T-cell (primary cell): ENCODE measurements around the gene CCDC144A. TPM values are rescaled to one million over a fixed set of nuclear protein-coding genes. Genes with fewer than 3 reads are reported as not detected.
"Not testable (repeated sequence)": the region's sequence is repeated elsewhere in the genome, so short reads cannot be mapped to it uniquely, and the experiment has no call there.

Experiments
- ATAC-seq, 4 experiments: fragments of 200-7000 bp in 3 of 4; fragments of 150-1000 bp in 1 of 4; cut with Tn5 transposase; replicated peaks in 1 of 4; 1 replicate in 3 of 4; 2 replicates in 1 of 4; pipeline ENCODE4 v1.10.0; 2021; ENCODE audit warnings: moderate library complexity in 3 of 4, mild to moderate bottlenecking in 2 of 4, moderate number of reproducible peaks in 1 of 4
- CTCF ChIA-PET, 2 donors: fragments of 300-600 bp; sonication (Branson Sonifier 250); formaldehyde crosslinking; loops; one replicate each; lab custom pipeline; 2022; ENCODE audit warnings: antibody characterized with exemption in 2 of 2; lab: Charles Lee
- POLR2A ChIA-PET, 2 donors: fragments of 300-600 bp; sonication (Branson Sonifier 250); formaldehyde crosslinking; loops; one replicate each; lab custom pipeline; 2022; ENCODE audit warnings: antibody characterized with exemption in 2 of 2; lab: Charles Lee
- DNase-seq, 35 experiments: peaks; one replicate each; pipeline versions ENCODE4 v3.0.0 to v3.0.0-alpha.2; 2013 to 2023
- H3K27ac ChIP-seq: one replicate; pipeline ENCODE4 v1.5.1; 2013; ENCODE audit warnings: low read length
- H3K27me3 ChIP-seq, 2 experiments: replicated peaks in 1 of 2; 1 replicate in 1 of 2; 2 replicates in 1 of 2; pipeline versions ENCODE4 v1.6.1 to v1.7.0; 2013; ENCODE audit warnings: low read length in 1 of 2, mixed read lengths in 1 of 2; ENCODE audit not compliant: control insufficient read depth in 2 of 2, insufficient read depth in 2 of 2; ENCODE audit errors: extremely low read depth in 1 of 2
- H3K36me3 ChIP-seq, 2 donors: 1 replicate in 1 of 2; 2 replicates in 1 of 2; pipeline versions ENCODE4 v1.6.1 to v1.7.0; 2013; ENCODE audit warnings: low read length in 1 of 2; ENCODE audit not compliant: control insufficient read depth in 2 of 2, insufficient read depth in 1 of 2; ENCODE audit errors: extremely low read depth in 1 of 2
- H3K4me1 ChIP-seq, 2 experiments: 1 replicate in 1 of 2; 2 replicates in 1 of 2; pipeline versions ENCODE4 v1.6.1 to v1.7.0; 2013; ENCODE audit warnings: low read length in 2 of 2, mixed read lengths in 1 of 2; ENCODE audit not compliant: insufficient read depth in 2 of 2, control insufficient read depth in 1 of 2; ENCODE audit errors: extremely low read depth in 1 of 2
- H3K4me3 ChIP-seq, 2 donors: 1 replicate in 1 of 2; 2 replicates in 1 of 2; pipeline versions ENCODE4 v1.5.1 to v1.7.0; 2013; ENCODE audit warnings: mild to moderate bottlenecking in 2 of 2, low read length in 1 of 2, moderate library complexity in 1 of 2; ENCODE audit not compliant: control insufficient read depth in 1 of 2; ENCODE audit errors: extremely low read depth in 1 of 2
- H3K9me3 ChIP-seq: 2 replicates; pipeline ENCODE4 v1.7.0; 2013
- H3K27ac Mint-ChIP-seq, 2 donors: one replicate each; pipeline ENCODE4 v1.8.0; 2020 to 2021; ENCODE audit warnings: mild to moderate bottlenecking in 2 of 2, mixed read lengths in 2 of 2
- H3K27me3 Mint-ChIP-seq, 2 donors: one replicate each; pipeline ENCODE4 v1.8.0; 2021 to 2022; ENCODE audit warnings: mixed read lengths in 2 of 2
- H3K36me3 Mint-ChIP-seq: one replicate; pipeline ENCODE4 v1.8.0; 2021; ENCODE audit warnings: mixed read lengths
- H3K4me1 Mint-ChIP-seq, 3 donors: one replicate each; pipeline ENCODE4 v1.8.0; 2020 to 2022; ENCODE audit warnings: mixed read lengths in 3 of 3, mild to moderate bottlenecking in 1 of 3
- H3K4me3 Mint-ChIP-seq, 3 donors: one replicate each; pipeline ENCODE4 v1.8.0; 2020 to 2022; ENCODE audit warnings: mild to moderate bottlenecking in 3 of 3, mixed read lengths in 3 of 3, moderate library complexity in 3 of 3
- H3K9me3 Mint-ChIP-seq, 3 donors: one replicate each; pipeline ENCODE4 v1.8.0; 2020 to 2022; ENCODE audit warnings: mixed read lengths in 3 of 3
- WGBS: methylation state at CpG from one replicate; pipeline ENCODE4 v1.1.5; 2013; ENCODE audit warnings: missing lambda C conversion rate; ENCODE audit not compliant: insufficient coverage; 5-methylcytosine and 5-hydroxymethylcytosine counted together
- total RNA-seq, 35 experiments: library from RNA in 6 of 35; stranded (reverse) in 6 of 35; fragments of 120-200 nt in 1 of 35; gene quantifications; one replicate each; pipeline versions ENCODE4 v1.2.1 to v1.2.4 and lab custom pipeline; 2013 to 2026

Gene CCDC144A
- total RNA-seq, 5 donors from 2014 or later (not counting 1 experiment from before 2014, with no cell fraction given), result 0.38 to 22.3 (median 8.0) TPM

DNA sequence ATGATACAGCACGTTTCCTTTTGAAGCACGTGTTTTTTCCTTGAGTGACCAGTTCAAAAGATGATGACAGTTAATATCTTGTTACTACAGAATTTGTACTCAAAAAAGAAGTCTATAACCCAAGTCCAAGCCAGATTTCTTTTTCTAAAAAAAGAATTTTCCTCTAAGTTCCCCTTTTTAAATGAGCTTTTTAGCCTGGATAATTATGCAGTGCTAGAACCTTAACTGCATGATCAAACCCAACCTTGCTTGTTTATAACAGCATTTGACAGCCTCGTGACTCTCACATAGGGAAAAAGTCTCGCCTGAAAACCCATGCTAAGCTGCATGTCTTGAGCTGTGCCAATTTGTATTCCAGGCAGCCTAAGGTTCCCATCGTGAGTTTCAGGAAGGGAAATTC lies 104.2 kb downstream of the CCDC144A start:
- H3K27ac ChIP-seq, H3K4me1 ChIP-seq, CTCF ChIA-PET, H3K27ac Mint-ChIP-seq, H3K36me3 ChIP-seq, H3K27me3 ChIP-seq, H3K27me3 Mint-ChIP-seq, H3K4me3 Mint-ChIP-seq, DNase-seq, H3K4me3 ChIP-seq, H3K4me1 Mint-ChIP-seq, POLR2A ChIA-PET, H3K9me3 Mint-ChIP-seq, H3K9me3 ChIP-seq, ATAC-seq, H3K36me3 Mint-ChIP-seq: not testable (repeated sequence)
- no CpG with 5 or more reads among the region's 5 CpGs for WGBS

DNA sequence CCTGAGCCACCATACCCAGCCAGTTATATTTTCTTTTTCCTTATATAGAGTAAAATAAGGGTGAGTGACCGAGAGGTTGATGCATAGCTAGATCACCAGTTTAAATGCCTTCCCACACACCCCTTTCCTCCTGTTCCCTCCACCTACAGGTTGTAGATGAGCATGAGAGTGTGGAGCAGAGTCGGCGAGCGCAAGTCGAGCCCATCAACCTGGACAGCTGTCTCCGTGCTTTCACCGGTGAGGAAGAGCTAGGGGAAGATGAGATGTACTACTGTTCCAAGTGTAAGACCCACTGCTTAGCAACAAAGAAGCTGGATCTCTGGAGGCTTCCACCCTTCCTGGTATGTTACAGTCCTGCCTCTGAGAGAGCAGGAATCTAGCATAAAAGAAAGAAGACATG lies 105.9 kb downstream of the CCDC144A start:
- H3K27ac Mint-ChIP-seq, H3K4me1 Mint-ChIP-seq, ATAC-seq, H3K36me3 Mint-ChIP-seq, POLR2A ChIA-PET, H3K27ac ChIP-seq, H3K9me3 Mint-ChIP-seq, H3K4me1 ChIP-seq, CTCF ChIA-PET, H3K9me3 ChIP-seq, H3K27me3 Mint-ChIP-seq, H3K4me3 ChIP-seq, H3K27me3 ChIP-seq, DNase-seq, H3K36me3 ChIP-seq, H3K4me3 Mint-ChIP-seq: not testable (repeated sequence)
- no CpG with 5 or more reads among the region's 7 CpGs for WGBS

- H3K27me3 ChIP-seq, H3K27me3 Mint-ChIP-seq, POLR2A ChIA-PET, H3K36me3 ChIP-seq, H3K27ac Mint-ChIP-seq, H3K4me1 ChIP-seq, H3K4me3 ChIP-seq, H3K4me1 Mint-ChIP-seq, DNase-seq, H3K27ac ChIP-seq, H3K4me3 Mint-ChIP-seq, H3K9me3 ChIP-seq, H3K9me3 Mint-ChIP-seq, ATAC-seq, H3K36me3 Mint-ChIP-seq, CTCF ChIA-PET: not testable (repeated sequence)
- WGBS, result 70% methylated on average over 3 of the region's 5 CpGs
Observed at GRCh38 chr17:16804851-16805250, 114.8 kb downstream of the CCDC144A start.

- H3K27me3 Mint-ChIP-seq, H3K36me3 Mint-ChIP-seq, ATAC-seq, H3K9me3 ChIP-seq, H3K4me3 Mint-ChIP-seq, H3K27ac Mint-ChIP-seq, H3K36me3 ChIP-seq, H3K4me3 ChIP-seq, H3K4me1 Mint-ChIP-seq, H3K27ac ChIP-seq, CTCF ChIA-PET, DNase-seq, H3K4me1 ChIP-seq, H3K27me3 ChIP-seq, POLR2A ChIA-PET, H3K9me3 Mint-ChIP-seq: not testable (repeated sequence)
- WGBS, result 75% methylated on average over 1 of the region's 4 CpGs
Observed at GRCh38 chr17:16806599-16806998, 116.6 kb downstream of the CCDC144A start.

- H3K36me3 Mint-ChIP-seq, DNase-seq, H3K4me3 ChIP-seq, H3K36me3 ChIP-seq, H3K9me3 Mint-ChIP-seq, H3K27me3 ChIP-seq, H3K27me3 Mint-ChIP-seq, H3K27ac ChIP-seq, H3K9me3 ChIP-seq, POLR2A ChIA-PET, H3K4me1 ChIP-seq, H3K27ac Mint-ChIP-seq, H3K4me3 Mint-ChIP-seq, ATAC-seq, CTCF ChIA-PET, H3K4me1 Mint-ChIP-seq: not testable (repeated sequence)
- WGBS, result 100% methylated on average over 1 of the region's 9 CpGs
Observed at GRCh38 chr17:16807620-16808019, 117.6 kb downstream of the CCDC144A start.

DNA sequence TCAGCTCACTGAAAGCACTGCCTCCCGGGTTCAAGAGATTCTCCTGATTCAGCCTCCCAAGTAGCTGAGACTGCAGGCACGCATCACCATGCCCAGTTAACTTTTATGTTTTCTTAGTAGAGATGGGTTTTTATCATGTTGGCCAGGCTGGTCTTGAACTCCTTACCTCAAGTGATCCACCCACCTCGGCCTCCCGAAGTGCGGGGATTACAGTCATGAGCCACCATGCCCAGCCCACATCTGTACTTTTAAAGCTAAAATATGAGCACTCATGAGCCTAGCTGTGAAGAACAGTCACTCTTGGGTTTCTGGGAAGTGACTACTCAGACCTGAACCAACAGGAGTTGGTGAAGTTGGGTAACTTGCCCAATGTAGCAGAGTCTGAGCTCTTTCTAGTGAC lies 120.2 kb downstream of the CCDC144A start:
- H3K4me1 ChIP-seq, H3K4me3 Mint-ChIP-seq, H3K36me3 ChIP-seq, POLR2A ChIA-PET, H3K4me1 Mint-ChIP-seq, H3K4me3 ChIP-seq, H3K27ac Mint-ChIP-seq, H3K9me3 Mint-ChIP-seq, DNase-seq, H3K9me3 ChIP-seq, CTCF ChIA-PET, H3K36me3 Mint-ChIP-seq, H3K27ac ChIP-seq, ATAC-seq, H3K27me3 ChIP-seq: not testable (repeated sequence)
- peaks cover 10 to 12% of the 10 kb centered on the region in 2 donors for H3K27me3 Mint-ChIP-seq
- no CpG with 5 or more reads among the region's 5 CpGs for WGBS

DNA sequence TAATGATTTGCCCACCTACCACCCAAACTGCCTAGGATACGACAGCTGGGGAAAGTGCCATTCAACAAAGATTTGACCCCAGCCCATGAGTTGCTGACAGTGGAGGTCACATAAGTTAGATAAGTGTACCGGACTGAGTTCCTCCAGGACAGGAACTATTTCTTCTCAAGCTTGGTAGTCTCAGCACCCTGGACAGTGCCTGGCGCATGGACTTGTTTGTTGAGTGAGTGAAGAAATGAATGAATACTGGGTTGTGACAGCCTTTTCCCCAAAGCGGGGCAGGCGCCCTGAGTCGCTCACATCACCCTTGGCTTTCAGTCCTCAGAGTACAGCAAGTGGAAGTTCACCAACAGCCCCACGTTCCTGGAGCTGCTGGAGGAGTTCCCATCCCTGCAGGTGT lies 122.1 kb downstream of the CCDC144A start:
- H3K4me3 Mint-ChIP-seq, H3K36me3 Mint-ChIP-seq, ATAC-seq, H3K4me1 ChIP-seq, H3K4me3 ChIP-seq, H3K4me1 Mint-ChIP-seq, POLR2A ChIA-PET, DNase-seq, H3K27ac ChIP-seq, H3K9me3 Mint-ChIP-seq, H3K27ac Mint-ChIP-seq, H3K36me3 ChIP-seq, CTCF ChIA-PET, H3K9me3 ChIP-seq: not testable (repeated sequence)
- H3K27me3 Mint-ChIP-seq, result peaks cover 13 to 18% of the 10 kb centered on the region in 2 donors
- no CpG with 5 or more reads among the region's 7 CpGs for WGBS
- peaks cover 0 to 12% of the 10 kb centered on the region in 2 experiments for H3K27me3 ChIP-seq
